ENCODE results near the gene PCNX2.
A peak's percentile ranks its signal among the peaks of the same experiment; 100 is the strongest.

The PCNX2 gene

DNA sequence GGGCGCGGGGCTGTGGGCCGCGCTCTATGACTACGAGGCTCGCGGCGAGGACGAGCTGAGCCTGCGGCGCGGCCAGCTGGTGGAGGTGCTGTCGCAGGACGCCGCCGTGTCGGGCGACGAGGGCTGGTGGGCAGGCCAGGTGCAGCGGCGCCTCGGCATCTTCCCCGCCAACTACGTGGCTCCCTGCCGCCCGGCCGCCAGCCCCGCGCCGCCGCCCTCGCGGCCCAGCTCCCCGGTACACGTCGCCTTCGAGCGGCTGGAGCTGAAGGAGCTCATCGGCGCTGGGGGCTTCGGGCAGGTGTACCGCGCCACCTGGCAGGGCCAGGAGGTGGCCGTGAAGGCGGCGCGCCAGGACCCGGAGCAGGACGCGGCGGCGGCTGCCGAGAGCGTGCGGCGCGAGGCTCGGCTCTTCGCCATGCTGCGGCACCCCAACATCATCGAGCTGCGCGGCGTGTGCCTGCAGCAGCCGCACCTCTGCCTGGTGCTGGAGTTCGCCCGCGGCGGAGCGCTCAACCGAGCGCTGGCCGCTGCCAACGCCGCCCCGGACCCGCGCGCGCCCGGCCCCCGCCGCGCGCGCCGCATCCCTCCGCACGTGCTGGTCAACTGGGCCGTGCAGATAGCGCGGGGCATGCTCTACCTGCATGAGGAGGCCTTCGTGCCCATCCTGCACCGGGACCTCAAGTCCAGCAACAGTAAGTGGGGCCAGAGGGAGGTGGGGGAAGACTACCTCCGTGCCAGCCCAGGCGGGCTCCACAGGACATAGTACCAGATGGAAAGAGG is 32.8 kb upstream of the PCNX2 start:
- no peak for DNase-seq (ENCODE audit: low read depth, low spot score)
- in situ Hi-C loops (cut with HindIII; ENCODE audit: low sequenced_read_pairs): no loop called here
- H3K4me3 ChIP-seq (ENCODE audit: low read depth, low read length): peak overlapping the region; percentile 35
- TF ChIP-seq, protein P1, sequence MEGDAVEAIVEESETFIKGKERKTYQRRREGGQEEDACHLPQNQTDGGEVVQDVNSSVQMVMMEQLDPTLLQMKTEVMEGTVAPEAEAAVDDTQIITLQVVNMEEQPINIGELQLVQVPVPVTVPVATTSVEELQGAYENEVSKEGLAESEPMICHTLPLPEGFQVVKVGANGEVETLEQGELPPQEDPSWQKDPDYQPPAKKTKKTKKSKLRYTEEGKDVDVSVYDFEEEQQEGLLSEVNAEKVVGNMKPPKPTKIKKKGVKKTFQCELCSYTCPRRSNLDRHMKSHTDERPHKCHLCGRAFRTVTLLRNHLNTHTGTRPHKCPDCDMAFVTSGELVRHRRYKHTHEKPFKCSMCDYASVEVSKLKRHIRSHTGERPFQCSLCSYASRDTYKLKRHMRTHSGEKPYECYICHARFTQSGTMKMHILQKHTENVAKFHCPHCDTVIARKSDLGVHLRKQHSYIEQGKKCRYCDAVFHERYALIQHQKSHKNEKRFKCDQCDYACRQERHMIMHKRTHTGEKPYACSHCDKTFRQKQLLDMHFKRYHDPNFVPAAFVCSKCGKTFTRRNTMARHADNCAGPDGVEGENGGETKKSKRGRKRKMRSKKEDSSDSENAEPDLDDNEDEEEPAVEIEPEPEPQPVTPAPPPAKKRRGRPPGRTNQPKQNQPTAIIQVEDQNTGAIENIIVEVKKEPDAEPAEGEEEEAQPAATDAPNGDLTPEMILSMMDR (IDR thresholded peaks at IDR 0.05; ENCODE audit: low read depth, low read length): no peak

DNA sequence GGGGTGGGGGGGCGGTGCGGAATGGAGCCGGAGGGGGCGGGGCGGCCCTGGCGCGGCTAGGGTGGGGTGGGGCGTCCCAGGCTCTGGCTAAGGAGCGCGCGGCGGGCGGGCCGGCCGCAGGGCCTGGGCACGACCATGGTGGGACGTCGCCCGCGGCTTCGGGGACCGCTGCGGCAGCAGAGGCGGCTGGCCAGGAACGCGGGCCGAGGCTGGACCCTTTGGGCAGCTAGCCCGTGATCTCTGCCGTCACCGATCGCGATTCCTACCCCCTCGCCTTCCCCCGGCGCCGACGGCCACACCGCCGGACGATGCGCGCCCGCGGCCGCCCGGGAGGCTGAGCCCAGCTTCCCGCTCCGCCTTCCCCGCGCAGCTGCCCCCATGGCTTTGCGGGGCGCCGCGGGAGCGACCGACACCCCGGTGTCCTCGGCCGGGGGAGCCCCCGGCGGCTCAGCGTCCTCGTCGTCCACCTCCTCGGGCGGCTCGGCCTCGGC is 32.2 kb upstream of the PCNX2 start, which contains the start of gene MAP3K21:
Gene MAP3K21, plus strand, starts transcription at position 74 of the 491 bp plus-strand sequence. Its CDS starts 305 bp downstream, at position 379.
- in situ Hi-C loops (cut with HindIII; ENCODE audit: low sequenced_read_pairs): no loop called here
- TF ChIP-seq, protein P1 (IDR thresholded peaks at IDR 0.05; ENCODE audit: low read depth, low read length): no peak
- peak within 1 kb of the TSS; percentile 35 for H3K4me3 ChIP-seq (ENCODE audit: low read depth, low read length)
- no peak for DNase-seq (ENCODE audit: low read depth, low spot score)

DNA sequence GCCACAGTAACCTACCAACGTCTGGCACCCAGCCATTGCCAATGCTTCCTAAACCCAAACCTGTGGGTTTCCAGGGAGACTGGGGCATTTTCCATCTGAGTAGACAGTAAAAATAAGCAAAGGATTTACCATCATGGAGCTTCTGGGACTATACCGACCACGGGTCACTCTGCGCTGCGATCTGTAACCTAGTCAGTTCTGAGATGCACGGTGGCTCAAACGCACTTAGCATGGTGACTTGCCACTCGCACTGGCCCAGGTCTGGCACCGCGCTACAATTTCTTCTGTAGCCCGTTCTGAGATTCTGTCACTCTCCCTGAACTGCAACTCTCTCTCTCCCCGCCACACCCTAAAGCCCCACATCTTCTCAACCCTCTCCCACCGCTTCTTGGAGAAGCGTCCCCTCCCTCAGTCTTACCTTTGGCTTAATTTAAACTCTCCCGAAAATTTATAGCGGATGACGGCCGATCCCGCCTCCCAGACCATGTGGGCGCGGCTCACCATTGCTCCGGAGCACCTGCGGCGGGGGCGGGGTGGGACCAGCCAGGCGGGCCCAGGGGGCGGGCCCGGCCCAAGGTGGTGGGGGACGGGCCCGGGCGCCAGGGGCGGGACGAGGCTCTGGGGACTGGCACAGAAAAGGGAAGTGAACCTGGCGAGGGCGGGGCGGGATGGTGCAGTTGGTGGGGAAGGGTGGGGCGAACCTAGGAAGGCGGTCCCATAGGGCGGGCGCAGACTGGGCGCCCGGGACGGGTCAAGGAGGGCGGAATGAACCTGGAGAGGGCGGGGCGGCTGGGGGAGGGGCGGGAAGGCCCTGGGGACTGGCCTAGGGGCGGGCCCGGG is 31.5 kb upstream of the PCNX2 start:
- in situ Hi-C loops (cut with HindIII; ENCODE audit: low sequenced_read_pairs): no loop called here
- peak overlapping the region; percentile 24 for H3K4me3 ChIP-seq (ENCODE audit: low read depth, low read length)
- TF ChIP-seq, protein P1 (IDR thresholded peaks at IDR 0.05; ENCODE audit: low read depth, low read length): no peak
- DNase-seq (ENCODE audit: low read depth, low spot score): peak; percentile 14

DNA sequence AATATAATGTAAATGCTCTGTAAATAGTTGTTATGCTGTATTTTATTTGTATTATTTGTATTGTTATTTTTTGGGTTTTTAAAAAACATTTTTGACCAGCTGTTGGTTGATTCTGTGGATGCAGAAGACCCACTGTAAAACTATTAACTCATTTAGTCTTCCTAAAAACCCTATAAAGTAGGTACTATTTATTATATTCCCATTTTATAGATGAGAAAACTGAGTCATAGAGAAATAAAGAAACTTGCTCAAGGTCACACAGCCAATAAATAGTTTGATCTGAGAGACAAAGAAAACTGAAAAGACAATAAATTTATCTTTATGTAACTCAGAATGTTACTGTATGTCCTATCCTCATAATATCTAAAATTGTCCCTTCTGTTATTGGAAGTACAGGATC is 30.8 kb upstream of the PCNX2 start:
- in situ Hi-C loops (cut with HindIII; ENCODE audit: low sequenced_read_pairs): no loop called here
- TF ChIP-seq, protein P1 (IDR thresholded peaks at IDR 0.05; ENCODE audit: low read depth, low read length): no peak
- no peak for DNase-seq (ENCODE audit: low read depth, low spot score)
- no peak overlapping the region for H3K4me3 ChIP-seq (ENCODE audit: low read depth, low read length)

DNA sequence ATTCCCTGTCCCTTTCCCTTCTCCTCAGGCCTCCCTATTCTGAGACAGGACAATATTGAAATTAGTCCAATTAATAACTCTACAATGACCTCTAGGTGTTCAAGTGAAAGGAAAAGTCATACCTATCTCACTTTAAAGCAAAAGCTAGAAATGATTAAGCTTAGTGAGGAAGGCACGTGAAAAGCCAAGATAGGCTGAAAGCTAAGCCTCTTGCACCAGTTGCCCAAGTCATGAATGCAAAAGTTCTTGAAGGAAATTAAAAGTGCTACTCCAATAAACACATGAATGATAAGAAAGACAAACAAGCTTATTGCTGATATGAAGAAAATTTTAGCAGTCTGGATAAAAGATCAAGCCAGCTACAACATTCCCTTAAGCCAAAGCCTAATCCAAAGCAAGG is 28.2 kb upstream of the PCNX2 start:
- TF ChIP-seq, protein P1 (IDR thresholded peaks at IDR 0.05; ENCODE audit: low read depth, low read length): no peak
- no peak overlapping the region for H3K4me3 ChIP-seq (ENCODE audit: low read depth, low read length)
- in situ Hi-C loops (cut with HindIII; ENCODE audit: low sequenced_read_pairs): no loop called here
- no peak for DNase-seq (ENCODE audit: low read depth, low spot score)

DNA sequence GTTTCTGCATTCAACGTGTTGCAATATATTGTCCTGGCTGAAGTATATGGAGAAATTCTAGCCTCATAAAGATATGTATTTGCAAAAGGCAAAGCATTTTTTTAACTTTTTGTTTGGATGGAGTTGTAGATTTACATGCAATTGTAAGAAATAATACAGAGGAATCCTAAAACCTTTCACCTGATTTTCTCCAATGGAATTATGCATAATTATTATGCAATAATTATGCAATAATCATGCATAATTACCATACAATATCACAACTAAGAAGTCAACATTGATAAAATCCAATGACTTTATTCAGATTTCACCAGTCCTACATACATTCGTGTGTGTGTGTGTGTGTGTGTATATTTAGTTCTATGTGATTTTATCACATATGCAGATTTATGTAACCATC is 24.5 kb upstream of the PCNX2 start:
- no peak for DNase-seq (ENCODE audit: low read depth, low spot score)
- no peak overlapping the region for H3K4me3 ChIP-seq (ENCODE audit: low read depth, low read length)
- TF ChIP-seq, protein P1 (IDR thresholded peaks at IDR 0.05; ENCODE audit: low read depth, low read length): no peak
- in situ Hi-C loops (cut with HindIII; ENCODE audit: low sequenced_read_pairs): no loop called here
